PFSK-1 (cell line): ENCODE results near the gene PMPCA.

ENCODE experiments used
- FOXP2 ChIP-seq: optimal IDR thresholded peaks from 2 replicates; pipeline ENCODE3; 2011; ENCODE audit warnings: borderline replicate concordance, control low read depth, inconsistent platforms; ENCODE audit not compliant: insufficient read depth; ENCODE audit errors: extremely low read length, extremely low read depth
- POLR2AphosphoS5 ChIP-seq: IDR thresholded peaks from 2 replicates; pipeline ENCODE4 v1.6.1; 2012; ENCODE audit warnings: low read depth, mild to moderate bottlenecking, control low read depth, low read length, moderate library complexity
- REST ChIP-seq, 2 experiments: IDR thresholded peaks; 2 replicates each; pipeline versions ENCODE4 v1.6.1 to v1.8.0; 2011 to 2012; ENCODE audit warnings: low read depth in 2 of 2, low read length in 2 of 2, control low read depth in 1 of 2, inconsistent platforms in 1 of 2, mild to moderate bottlenecking in 1 of 2, moderate library complexity in 1 of 2; ENCODE audit not compliant: insufficient read depth in 1 of 2
- SIN3A ChIP-seq: IDR thresholded peaks from 2 replicates; pipeline ENCODE4 v1.6.1; 2012; ENCODE audit warnings: mild to moderate bottlenecking, low read length, moderate library complexity, borderline replicate concordance; ENCODE audit not compliant: insufficient read depth
- TAF1 ChIP-seq: IDR thresholded peaks from 2 replicates; pipeline ENCODE4 v1.6.1; 2012; ENCODE audit warnings: low read length, control low read depth, borderline replicate concordance; ENCODE audit not compliant: insufficient read depth

Gene PMPCA

DNA sequence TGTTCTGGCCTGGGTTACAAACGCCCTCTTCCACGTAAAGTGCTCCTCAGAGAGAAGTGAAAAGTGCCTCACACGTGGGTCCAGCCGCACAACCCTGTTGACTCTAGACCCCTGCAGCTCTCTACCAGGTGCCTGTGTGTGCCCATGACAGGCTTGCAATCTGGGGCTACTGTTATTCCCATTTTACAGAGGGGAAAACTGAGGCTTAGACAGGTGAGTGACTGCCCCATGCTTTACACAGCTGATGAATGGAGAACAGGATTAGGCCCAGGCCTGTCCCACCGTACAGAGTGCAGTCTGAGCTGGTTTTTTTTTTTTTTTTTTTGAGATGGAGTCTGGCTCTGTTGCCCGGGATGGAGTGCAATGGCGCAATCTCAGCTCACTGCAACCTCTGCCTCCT lies 35.3 kb downstream of the PMPCA start:
- TF ChIP-seq TAF1 = no peak
- TF ChIP-seq REST (IDR thresholded peaks at IDR 0.05; ENCODE audit: insufficient read depth in 1 of 2, low read depth in 2 of 2, low read length in 2 of 2) = no peak
- TF ChIP-seq SIN3A = no peak
- TF ChIP-seq FOXP2 = no peak
- no peak for TF ChIP-seq POLR2AphosphoS5

DNA sequence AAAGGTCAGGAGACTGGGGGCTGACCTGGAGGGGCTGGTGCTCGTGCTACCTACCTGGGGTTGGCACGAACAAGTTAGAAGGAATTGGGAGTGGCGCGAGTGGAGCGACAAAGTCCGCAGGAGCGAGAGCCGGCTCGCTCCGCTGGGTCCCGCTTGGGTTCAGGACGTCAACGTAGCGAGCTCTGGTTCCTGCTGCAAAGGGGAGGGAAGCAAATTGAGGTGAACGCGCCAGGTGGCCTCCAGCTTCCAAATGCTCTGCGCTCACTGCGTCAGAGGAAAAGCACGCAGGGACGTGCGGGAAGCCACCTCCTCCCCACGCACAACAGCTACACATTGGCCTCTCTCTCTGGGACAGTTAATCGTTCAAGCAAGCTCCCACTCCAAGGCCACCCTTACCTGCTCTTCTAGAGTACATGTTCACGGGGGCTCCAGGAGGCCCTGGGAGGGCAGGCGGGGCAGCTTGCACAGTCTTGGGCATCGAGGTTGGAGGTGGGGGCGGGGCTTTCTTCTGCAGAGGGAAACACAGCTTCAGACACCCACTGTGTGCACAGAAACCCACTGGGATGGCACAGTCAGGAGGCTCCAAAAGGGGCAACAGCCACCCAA lies 36.8 kb downstream of the PMPCA start:
- TF ChIP-seq POLR2AphosphoS5 = no peak
- no peak for TF ChIP-seq FOXP2
- TF ChIP-seq TAF1 = no peak
- no peak for TF ChIP-seq SIN3A
- TF ChIP-seq REST (IDR thresholded peaks at IDR 0.05; ENCODE audit: insufficient read depth in 1 of 2, low read depth in 2 of 2, low read length in 2 of 2) = no peak

DNA sequence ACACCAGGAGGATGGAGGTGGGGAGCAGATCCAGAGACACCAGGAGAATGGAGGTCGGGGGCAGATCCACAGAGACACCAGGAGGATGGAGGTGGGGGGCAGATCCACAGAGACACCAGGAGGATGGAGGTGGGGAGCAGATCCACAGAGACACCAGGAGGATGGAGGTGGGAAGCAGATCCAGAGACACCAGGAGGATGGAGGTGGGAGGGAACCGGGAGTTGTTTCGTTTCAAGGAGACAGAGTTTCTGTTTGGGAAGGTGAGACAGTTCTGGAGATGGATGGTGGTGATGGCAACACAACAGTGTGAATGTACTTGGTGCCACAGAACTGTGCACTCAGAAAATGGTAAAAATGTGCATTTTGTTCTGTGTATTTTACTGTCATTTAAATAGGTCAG lies 38.2 kb downstream of the PMPCA start:
- TF ChIP-seq SIN3A = no peak
- no peak for TF ChIP-seq FOXP2
- no peak for TF ChIP-seq TAF1
- no peak for TF ChIP-seq REST (IDR thresholded peaks at IDR 0.05; ENCODE audit: insufficient read depth in 1 of 2, low read depth in 2 of 2, low read length in 2 of 2)
- no peak for TF ChIP-seq POLR2AphosphoS5

DNA sequence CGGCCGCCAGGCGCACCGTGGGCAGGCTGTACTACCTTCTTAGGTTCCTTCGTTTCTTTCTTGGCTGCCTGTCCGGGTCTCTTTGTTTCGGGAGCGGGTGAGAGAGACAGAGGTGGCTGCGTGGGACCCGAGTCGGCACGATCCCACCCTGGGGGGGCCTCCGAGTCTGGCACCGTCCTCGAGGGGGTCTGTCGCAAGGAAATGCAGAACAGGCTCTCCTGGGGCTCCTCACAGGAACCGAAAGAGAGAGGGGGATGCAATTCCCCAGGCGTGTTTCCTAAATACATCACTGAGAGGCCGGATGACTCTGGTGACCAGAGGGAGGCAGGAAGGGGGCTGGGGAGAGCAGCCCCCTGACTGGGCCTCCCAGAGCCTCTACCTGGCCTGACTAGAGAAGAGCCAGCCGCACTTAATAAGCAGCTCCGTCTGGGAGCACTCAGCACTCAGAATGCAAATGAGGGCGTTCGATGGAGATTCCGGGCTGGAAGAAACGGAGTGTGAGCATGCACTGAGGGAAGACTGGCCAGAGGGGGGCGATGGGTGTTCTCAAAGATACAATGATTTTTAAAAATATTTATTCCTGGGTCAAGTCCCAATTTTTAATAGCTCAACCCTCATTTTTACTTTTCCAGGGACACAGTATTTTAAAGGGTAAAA lies 40.9 kb downstream of the PMPCA start:
- no peak for TF ChIP-seq REST (IDR thresholded peaks at IDR 0.05; ENCODE audit: insufficient read depth in 1 of 2, low read depth in 2 of 2, low read length in 2 of 2)
- no peak for TF ChIP-seq FOXP2
- no peak for TF ChIP-seq TAF1
- no peak for TF ChIP-seq POLR2AphosphoS5
- TF ChIP-seq SIN3A = no peak
